Esophagus muscularis mucosa (tissue), 4 donors: ENCODE measurements around the gene SELP. TPM values are rescaled to one million over a fixed set of nuclear protein-coding genes. Genes with fewer than 3 reads are reported as not detected.
"Not testable (repeated sequence)": the region's sequence is repeated elsewhere in the genome, so short reads cannot be mapped to it uniquely, and the experiment has no call there.

Experiments used
- DNase-seq: peaks from one replicate; pipeline ENCODE4 v3.0.0-alpha.2; 2017; ENCODE audit errors: extremely low spot score
- H3K27ac ChIP-seq, 4 donors: fragments of 200-600 bp; sonication (generic); replicated peaks in 1 of 4; 1 replicate in 3 of 4; 2 replicates in 1 of 4; pipeline ENCODE4 v1.5.1; 2016 to 2019; ENCODE audit warnings: mild to moderate bottlenecking in 1 of 4
- H3K27me3 ChIP-seq, 4 donors: fragments of 200-600 bp; sonication (generic); one replicate each; pipeline versions ENCODE4 v1.5.1 to v1.6.0; 2016 to 2019
- H3K36me3 ChIP-seq, 4 donors: fragments of 200-600 bp; sonication (generic); one replicate each; pipeline ENCODE4 v1.5.1; 2016 to 2019
- H3K4me1 ChIP-seq, 4 donors: fragments of 200-600 bp; sonication (generic); one replicate each; pipeline ENCODE4 v1.5.1; 2016 to 2019
- H3K4me3 ChIP-seq, 4 donors: fragments of 200-600 bp; sonication (generic); 1 replicate in 2 of 4; 2 replicates in 2 of 4; pipeline ENCODE4 v1.5.1; 2016 to 2019; ENCODE audit warnings: mild to moderate bottlenecking in 4 of 4, moderate library complexity in 1 of 4
- H3K9me3 ChIP-seq, 4 donors: fragments of 200-600 bp; sonication (generic); 1 replicate in 3 of 4; 2 replicates in 1 of 4; pipeline ENCODE4 v1.5.1; 2016 to 2019
- CTCF ChIP-seq, 3 experiments: fragments of 200-600 bp in 2 of 3; fragments of 450-650 bp in 1 of 3; sonication (generic) in 2 of 3; IDR thresholded peaks; one replicate each; pipeline ENCODE4 v1.5.1; 2017 to 2019; ENCODE audit warnings: antibody characterized with exemption in 3 of 3, mild to moderate bottlenecking in 2 of 3, moderate library complexity in 1 of 3
- EP300 ChIP-seq: sonication (generic); formaldehyde crosslinking; IDR thresholded peaks from one replicate; pipeline ENCODE4 v1.6.1; 2017; ENCODE audit warnings: antibody characterized with exemption
- POLR2A ChIP-seq: fragments of 450-650 bp; IDR thresholded peaks from one replicate; pipeline ENCODE4 v1.6.1; 2017; ENCODE audit warnings: antibody characterized with exemption, moderate library complexity, mild to moderate bottlenecking, low read depth
- POLR2AphosphoS5 ChIP-seq, 2 donors: sonication (generic); formaldehyde crosslinking; IDR thresholded peaks; one replicate each; pipeline ENCODE4 v1.6.1; 2017; ENCODE audit warnings: antibody characterized with exemption in 2 of 2
- WGBS: methylation state at CpG from one replicate; pipeline ENCODE4 v1.1.5; 2018; 5-methylcytosine and 5-hydroxymethylcytosine counted together
- intact Hi-C: fragments of 100-400 bp; cut with DNase I; formaldehyde crosslinking; loops from one replicate; pipeline ENCODE4 v1.15.1; 2023
- total RNA-seq, 4 donors: library from RNA; depleted of rRNA; stranded (reverse); fragments of >200 nt; gene quantifications; one replicate each; pipeline versions ENCODE4 v1.1.0 to v1.2.1, GENCODE V29; 2016

The SELP gene
- total RNA-seq, 4 donors from 2014 or later = 2.9 to 28.0 (median 7.5) TPM

GRCh38 chr1:169658777-169659176 lies 28.9 kb upstream of the SELP start:
- H3K36me3 ChIP-seq, H3K4me3 ChIP-seq, H3K27ac ChIP-seq, DNase-seq, H3K9me3 ChIP-seq, H3K4me1 ChIP-seq, intact Hi-C loops, H3K27me3 ChIP-seq: not testable (repeated sequence)

GRCh38 chr1:169653873-169654272 lies 23.9 kb upstream of the SELP start:
- DNase-seq = no peak
- Histone ChIP-seq H3K36me3 (no peaks in the 10 kb centered on the region), H3K4me3 (no peak overlapping the region), H3K4me1 (no peaks in the 10 kb centered on the region), H3K27me3 (peaks cover 0 to 7% (median 0%) of the 10 kb centered on the region in 4 donors), H3K9me3 (no peaks in the 10 kb centered on the region), H3K27ac (no peak overlapping the region)
- intact Hi-C loops = no loop called here
- no peak for TF ChIP-seq CTCF (IDR thresholded peaks at IDR 0.05)
- TF ChIP-seq EP300 = no peak
- TF ChIP-seq POLR2A = no peak
- TF ChIP-seq POLR2AphosphoS5 (IDR thresholded peaks at IDR 0.05) = no peak
- WGBS = 94% methylated on average over 2 of the region's 2 CpGs

GRCh38 chr1:169651035-169651434 lies 21.1 kb upstream of the SELP start:
- H3K36me3 ChIP-seq = no peaks in the 10 kb centered on the region
- no peaks in the 10 kb centered on the region for H3K4me1 ChIP-seq
- TF ChIP-seq EP300 = no peak
- no peak for TF ChIP-seq POLR2AphosphoS5 (IDR thresholded peaks at IDR 0.05)
- TF ChIP-seq POLR2A = no peak
- no peak for TF ChIP-seq CTCF (IDR thresholded peaks at IDR 0.05)
- intact Hi-C loops = no loop called here
- DNase-seq = no peak
- H3K27me3 ChIP-seq = no peaks in the 10 kb centered on the region
- H3K9me3 ChIP-seq = no peaks in the 10 kb centered on the region
- WGBS = 64% methylated on average over 2 of the region's 2 CpGs
- H3K27ac ChIP-seq = no peak overlapping the region
- no peak overlapping the region for H3K4me3 ChIP-seq

- WGBS = 54% methylated on average over 4 of the region's 4 CpGs
- no peaks in the 10 kb centered on the region for H3K4me1 ChIP-seq
- no peak for DNase-seq
- intact Hi-C loops = no loop called here
- TF ChIP-seq POLR2A (no peak), POLR2AphosphoS5 (IDR thresholded peaks at IDR 0.05) (no peak), CTCF (IDR thresholded peaks at IDR 0.05) (no peak), EP300 (no peak)
- H3K27me3 ChIP-seq = no peaks in the 10 kb centered on the region
- H3K36me3 ChIP-seq = no peaks in the 10 kb centered on the region
- H3K9me3 ChIP-seq = no peaks in the 10 kb centered on the region
- H3K27ac ChIP-seq = no peak overlapping the region
- H3K4me3 ChIP-seq = no peak overlapping the region
Measured at GRCh38 chr1:169650551-169650950, 20.6 kb upstream of the SELP start.

GRCh38 chr1:169648709-169649108 lies 18.8 kb upstream of the SELP start:
- H3K4me3 ChIP-seq = no peak overlapping the region
- WGBS = 33% methylated on average over 1 of the region's 1 CpG
- H3K9me3 ChIP-seq = no peaks in the 10 kb centered on the region
- H3K4me1 ChIP-seq = no peaks in the 10 kb centered on the region
- DNase-seq = no peak
- H3K36me3 ChIP-seq = no peaks in the 10 kb centered on the region
- H3K27me3 ChIP-seq = no peaks in the 10 kb centered on the region
- no peak overlapping the region for H3K27ac ChIP-seq
- TF ChIP-seq POLR2A (no peak), CTCF (IDR thresholded peaks at IDR 0.05) (no peak), POLR2AphosphoS5 (IDR thresholded peaks at IDR 0.05) (no peak), EP300 (no peak)
- intact Hi-C loops = no loop called here
